ENCODE results near the gene TAS1R3.

Gene TAS1R3

DNA sequence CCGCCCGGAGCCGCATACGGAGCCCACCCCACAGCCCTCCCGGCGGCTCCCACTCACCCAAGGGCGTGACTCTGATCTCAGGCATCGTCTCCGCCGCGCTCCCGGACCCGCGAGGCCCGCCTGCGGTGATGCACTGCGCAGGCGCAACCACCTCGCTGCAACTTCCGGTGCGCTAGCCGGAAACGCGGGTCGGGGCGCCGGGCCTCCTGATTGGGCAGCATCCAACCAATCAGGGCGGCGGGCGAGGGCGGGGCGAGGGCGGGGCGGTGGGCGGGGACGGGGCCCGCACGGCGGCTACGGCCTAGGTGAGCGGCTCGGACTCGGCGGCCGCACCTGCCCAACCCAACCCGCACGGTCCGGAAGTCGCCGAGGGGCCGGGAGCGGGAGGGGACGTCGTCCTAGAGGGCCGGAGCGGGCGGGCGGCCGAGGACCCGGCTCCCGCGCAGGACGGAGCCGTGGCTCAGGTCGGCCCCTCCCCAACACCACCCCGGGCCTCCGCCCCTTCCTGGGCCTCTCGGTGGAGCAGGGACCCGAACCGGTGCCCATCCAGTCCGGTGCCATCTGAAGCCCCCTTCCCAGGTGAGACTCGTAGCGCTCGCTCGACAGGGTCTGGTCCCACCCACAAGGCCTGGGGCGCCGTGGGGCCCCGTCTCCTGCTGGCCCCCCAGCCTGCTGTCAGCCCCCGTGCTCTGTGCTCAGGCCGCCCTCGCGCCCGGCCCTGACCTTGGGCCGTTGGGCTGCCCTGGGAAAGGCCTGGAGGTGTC lies 6.4 kb upstream of the TAS1R3 start, which contains the start of the genes CPTP and INTS11:
TSS of gene CPTP (plus strand) at position 279 of the 764 bp plus-strand sequence. CDS start 2,109 bp downstream, outside the sequence.
TSS of gene INTS11 (minus strand) at position 137 of the 764 bp plus-strand sequence. CDS start at position 85, 52 bp downstream.
- DNase-seq = peak; percentile 88

DNA sequence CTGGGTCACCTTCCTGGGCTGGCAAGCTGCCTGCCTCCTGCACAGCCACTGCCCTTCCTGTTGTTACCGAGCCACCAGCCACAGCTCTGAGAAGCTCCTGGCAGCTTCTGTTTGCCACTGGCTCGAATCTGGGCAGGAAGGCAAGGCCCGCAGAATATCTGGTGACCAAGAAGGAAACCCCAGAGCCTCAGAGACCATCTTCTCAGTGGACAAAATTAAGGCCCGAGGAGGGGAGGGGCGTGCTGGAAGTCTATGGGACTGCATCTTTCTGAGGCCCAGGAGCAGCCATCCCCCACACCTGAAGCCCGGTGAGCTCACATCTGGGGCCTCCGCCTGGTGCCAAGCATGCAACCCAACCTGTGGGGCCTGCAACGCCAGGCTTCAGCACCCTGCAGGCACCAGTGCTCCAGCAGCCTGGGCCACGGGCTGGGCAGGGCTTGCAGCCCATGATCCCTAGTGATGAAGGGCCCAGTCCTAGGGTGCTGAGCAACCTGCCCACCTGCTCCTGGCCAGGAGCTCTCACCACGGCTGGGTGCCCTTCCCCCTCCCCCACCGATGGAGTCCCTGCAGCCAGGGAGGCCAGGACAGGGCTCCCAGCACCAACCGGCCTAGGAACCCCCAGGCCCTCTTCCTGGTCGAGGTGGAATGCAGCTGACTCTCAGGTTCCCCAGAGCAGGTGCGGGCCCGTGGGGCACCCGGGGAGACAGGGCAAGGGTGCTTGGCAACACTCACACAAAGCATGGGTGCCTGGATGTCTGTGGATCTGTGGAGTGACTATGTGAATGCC lies 5.6 kb upstream of the TAS1R3 start:
- DNase-seq = no peak

- no peak for DNase-seq
These were observed 4.9 kb upstream of the TAS1R3 start for GRCh38 chr1:1326075-1326605.

GRCh38 chr1:1327291-1327690 lies 3.8 kb upstream of the TAS1R3 start:
- no peak for DNase-seq

DNA sequence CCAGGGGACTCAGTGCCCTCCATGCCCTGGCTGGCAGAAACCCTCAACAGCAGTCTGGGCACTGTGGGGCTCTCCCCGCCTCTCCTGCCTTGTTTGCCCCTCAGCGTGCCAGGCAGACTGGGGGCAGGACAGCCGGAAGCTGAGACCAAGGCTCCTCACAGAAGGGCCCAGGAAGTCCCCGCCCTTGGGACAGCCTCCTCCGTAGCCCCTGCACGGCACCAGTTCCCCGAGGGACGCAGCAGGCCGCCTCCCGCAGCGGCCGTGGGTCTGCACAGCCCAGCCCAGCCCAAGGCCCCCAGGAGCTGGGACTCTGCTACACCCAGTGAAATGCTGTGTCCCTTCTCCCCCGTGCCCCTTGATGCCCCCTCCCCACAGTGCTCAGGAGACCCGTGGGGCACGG lies 2.8 kb upstream of the TAS1R3 start:
- no peak for DNase-seq

DNA sequence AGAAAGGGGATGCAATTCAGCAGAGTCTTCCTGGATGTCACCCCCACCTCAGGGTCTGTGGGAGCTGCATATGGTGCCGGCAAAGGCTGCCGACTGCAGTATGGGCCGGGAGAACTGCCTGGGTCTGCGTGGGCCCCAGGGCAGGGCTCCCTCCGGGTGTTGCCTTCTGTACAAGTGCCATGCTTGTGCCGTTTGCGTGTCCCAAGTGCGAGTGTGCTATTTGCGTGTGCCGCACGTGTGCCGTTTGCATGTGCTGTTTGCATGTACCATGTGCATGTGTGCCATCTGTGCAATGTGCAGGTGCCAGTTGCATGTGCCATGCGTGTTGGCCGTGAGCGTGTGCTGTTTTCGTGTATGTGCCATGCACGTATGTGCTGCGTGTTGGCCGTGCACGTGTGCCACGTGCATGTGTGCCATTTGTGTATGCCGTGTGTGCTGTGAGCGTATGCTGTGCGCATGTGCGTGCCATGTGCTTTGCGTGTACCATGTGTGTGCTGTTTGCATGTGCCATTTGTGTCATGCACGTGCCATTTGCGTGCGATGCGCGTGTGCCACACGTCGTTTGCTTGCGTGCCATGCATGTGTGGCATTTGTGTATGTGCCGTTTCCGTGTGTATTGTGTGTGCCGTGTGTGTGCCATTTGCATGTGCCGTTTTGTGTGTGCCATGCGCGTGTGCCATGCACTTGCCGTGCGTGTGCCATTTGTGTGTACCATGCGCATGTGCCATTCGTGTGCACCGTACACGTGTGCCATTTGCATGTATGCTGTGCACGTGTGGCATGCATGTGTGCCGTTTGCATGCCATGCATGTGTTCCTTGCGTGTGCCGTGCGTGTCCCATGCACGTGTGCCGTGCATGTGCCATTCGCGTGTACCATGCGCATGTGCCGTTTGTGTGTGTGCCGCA lies 1.5 kb upstream of the TAS1R3 start:
- no peak for DNase-seq

- DNase-seq = no peak
These were observed 563 bp upstream of the TAS1R3 start for GRCh38 chr1:1330366-1331067.

GRCh38 chr1:1332031-1332755 lies 1.1 kb downstream of the TAS1R3 start:
- no peak for DNase-seq

DNA sequence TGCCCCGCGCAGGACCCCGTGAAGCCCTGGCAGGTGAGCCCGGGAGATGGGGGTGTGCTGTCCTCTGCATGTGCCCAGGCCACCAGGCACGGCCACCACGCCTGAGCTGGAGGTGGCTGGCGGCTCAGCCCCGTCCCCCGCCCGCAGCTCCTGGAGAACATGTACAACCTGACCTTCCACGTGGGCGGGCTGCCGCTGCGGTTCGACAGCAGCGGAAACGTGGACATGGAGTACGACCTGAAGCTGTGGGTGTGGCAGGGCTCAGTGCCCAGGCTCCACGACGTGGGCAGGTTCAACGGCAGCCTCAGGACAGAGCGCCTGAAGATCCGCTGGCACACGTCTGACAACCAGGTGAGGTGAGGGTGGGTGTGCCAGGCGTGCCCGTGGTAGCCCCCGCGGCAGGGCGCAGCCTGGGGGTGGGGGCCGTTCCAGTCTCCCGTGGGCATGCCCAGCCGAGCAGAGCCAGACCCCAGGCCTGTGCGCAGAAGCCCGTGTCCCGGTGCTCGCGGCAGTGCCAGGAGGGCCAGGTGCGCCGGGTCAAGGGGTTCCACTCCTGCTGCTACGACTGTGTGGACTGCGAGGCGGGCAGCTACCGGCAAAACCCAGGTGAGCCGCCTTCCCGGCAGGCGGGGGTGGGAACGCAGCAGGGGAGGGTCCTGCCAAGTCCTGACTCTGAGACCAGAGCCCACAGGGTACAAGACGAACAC lies 1.8 kb downstream of the TAS1R3 start:
- no peak for DNase-seq

GRCh38 chr1:1333551-1334241 lies 2.6 kb downstream of the TAS1R3 start:
- no peak for DNase-seq

- no peak for DNase-seq
These were observed 3.8 kb downstream of the TAS1R3 start for GRCh38 chr1:1334835-1335234.

- DNase-seq = no peak
These were observed 4.2 kb downstream of the TAS1R3 start for GRCh38 chr1:1335283-1335682.

DNA sequence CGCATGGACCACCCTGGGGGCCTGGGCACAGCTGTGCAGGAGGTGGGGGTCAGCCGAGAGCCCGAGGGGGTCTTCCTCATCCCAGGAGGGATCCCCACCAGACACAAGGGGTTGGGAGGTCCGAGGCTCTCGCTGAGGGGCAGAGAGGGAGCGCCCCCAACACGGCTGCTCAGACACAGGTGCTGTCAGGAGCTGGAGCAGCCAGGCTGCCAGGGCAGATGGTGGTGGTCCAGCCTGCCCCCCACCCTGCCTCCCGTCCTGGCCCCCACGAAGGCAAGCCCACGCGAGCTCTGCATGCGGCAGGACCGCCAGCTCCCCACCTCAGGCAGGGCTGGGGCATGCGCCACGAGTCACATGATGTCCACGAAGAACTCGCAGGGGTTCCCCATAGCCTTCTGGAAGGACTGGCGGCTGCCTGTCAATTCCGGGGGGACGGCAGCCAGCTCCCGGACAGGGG lies 4.7 kb downstream of the TAS1R3 start:
- DNase-seq = no peak

DNA sequence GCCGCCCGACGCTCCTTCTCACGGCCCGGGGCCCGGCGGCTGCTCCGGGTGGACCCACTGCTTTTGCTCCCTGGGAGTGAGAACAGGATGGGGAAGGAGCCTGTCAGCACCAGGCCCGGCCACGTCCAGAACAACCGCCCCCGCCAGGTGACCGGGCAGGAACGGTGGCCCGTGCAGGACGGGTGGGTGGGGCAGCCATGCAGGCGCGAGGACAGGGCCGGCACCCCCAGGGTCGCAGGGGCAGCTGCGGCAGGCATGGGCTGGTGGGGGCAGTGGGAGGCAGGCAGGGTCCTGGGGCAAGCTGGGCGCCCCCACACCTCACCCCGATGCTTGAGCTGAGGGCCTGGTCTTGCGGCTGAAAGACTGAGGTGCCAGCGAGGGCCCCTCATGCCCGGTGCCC lies 5.4 kb downstream of the TAS1R3 start:
- DNase-seq = no peak

DNA sequence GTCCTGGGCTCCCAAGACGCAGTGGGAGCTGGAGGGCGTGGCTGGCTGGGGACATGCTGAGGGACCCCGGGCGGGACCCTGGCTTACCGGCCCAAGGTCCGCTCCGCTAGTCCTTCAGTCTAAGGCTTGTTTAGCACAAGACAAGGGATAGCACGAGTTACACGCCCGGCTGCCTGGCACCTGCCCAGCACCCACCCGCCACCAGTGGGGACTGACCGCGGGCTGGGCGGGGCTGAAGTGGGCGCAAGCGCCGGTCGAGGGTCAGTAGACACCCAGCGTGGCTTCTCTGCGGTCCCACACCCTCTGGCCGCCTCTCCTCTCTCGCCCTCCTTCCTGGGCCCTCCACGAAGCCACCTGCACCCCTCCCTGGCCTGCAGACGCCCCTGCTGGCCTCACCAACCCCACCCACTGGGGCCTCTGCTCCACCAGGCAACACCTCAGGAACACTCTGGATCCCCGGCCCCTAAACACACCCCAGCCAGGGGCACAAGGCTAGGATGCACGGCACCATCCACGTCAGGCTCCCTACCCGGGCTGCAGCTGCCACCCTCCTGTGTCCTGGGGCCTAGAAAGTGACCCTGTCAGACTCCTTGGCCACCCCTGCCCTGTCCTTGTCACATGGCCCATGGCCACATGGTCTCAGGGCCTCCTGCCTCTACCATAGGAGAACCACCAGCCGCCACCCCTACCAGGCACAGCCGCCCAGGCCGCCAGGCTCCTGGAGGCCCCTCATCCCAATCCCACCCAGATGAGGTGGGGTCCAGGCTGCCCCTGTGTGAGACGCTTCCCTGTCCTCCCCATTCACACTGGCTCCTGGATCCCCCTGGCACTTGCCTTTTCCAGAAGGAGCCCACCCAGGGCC lies 6.1 kb downstream of the TAS1R3 start:
- DNase-seq = no peak

- DNase-seq = no peak
These were observed 6.7 kb downstream of the TAS1R3 start for GRCh38 chr1:1337793-1338147.

DNA sequence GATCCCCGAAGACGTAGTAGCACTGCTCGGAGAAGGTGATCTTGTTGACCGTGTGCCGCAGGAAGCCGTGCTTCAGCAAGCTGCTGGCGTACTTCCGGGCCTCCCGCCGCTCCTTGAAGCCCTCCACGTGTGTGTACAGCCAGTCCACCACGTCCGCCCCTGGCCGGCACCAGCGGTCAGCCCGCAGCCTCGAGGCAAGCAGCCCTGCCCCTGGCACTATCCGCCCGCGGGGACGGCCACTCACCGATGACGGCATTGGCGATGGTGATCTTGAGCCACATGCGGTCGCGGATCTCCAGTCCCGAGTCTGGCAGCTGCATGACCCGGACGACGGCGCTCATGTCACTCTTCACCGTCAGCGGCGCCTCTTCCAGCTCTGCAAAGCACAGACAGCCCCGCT lies 7.2 kb downstream of the TAS1R3 start:
- no peak for DNase-seq

DNA sequence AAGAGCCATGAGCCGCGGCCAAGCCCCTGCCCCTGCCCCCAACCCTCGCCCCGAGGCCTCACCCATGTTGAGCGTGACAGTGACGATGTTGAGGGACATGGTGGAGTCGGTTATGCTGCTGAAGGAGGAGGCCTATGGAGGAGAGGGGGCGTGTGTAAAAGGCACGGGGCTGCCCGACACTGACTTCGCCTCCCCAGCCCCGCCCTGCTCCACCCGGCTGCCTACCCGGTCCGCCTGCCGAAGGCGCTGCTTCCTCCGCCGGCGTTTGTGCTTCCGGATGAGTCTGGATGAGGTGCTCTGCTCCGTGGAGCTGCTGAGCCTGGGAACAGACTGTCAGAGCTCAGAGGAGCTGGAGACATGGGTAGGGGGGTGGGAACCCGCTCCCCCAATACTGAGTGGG lies 9.1 kb downstream of the TAS1R3 start:
- no peak for DNase-seq
